NK-92 (cell line): ENCODE results near the gene CALB2.
"Not testable (repeated sequence)": the region's sequence is repeated elsewhere in the genome, so short reads cannot be mapped to it uniquely, and the experiment has no call there.

Source experiments
- DNase-seq: peaks from one replicate; lab custom pipeline; 2025; ENCODE audit not compliant: unreplicated experiment; lab: John Stamatoyannopoulos, UW

The CALB2 gene

GRCh38 chr16:71358464-71358998 is at the start of gene CALB2:
Gene CALB2 (plus strand): TSS chr16:71358723. CDS start chr16:71358793, 70 bp downstream.
- no peak for DNase-seq

GRCh38 chr16:71311553-71312158 is 46.9 kb upstream of the CALB2 start:
- DNase-seq: no peak

GRCh38 chr16:71313591-71313990 is 44.9 kb upstream of the CALB2 start:
- not testable (repeated sequence) for DNase-seq

- DNase-seq: no peak
Observed at GRCh38 chr16:71315269-71315668, 43.3 kb upstream of the CALB2 start.

- DNase-seq: no peak
Observed at GRCh38 chr16:71319999-71320398, 38.5 kb upstream of the CALB2 start.

GRCh38 chr16:71327720-71328119 is 30.8 kb upstream of the CALB2 start:
- DNase-seq: no peak

GRCh38 chr16:71328151-71328550 is 30.4 kb upstream of the CALB2 start:
- DNase-seq: no peak

GRCh38 chr16:71337631-71338030 is 20.9 kb upstream of the CALB2 start:
- no peak for DNase-seq

- DNase-seq: no peak
Observed at GRCh38 chr16:71338193-71338592, 20.3 kb upstream of the CALB2 start.

GRCh38 chr16:71338632-71339031 is 19.9 kb upstream of the CALB2 start:
- DNase-seq: no peak

- no peak for DNase-seq
Observed at GRCh38 chr16:71339236-71340171, 19.0 kb upstream of the CALB2 start.

- DNase-seq: no peak
Observed at GRCh38 chr16:71340406-71340805, 18.1 kb upstream of the CALB2 start.

GRCh38 chr16:71341881-71342280 is 16.6 kb upstream of the CALB2 start:
- no peak for DNase-seq

GRCh38 chr16:71343078-71343477 is 15.4 kb upstream of the CALB2 start:
- no peak for DNase-seq

- DNase-seq: no peak
Observed at GRCh38 chr16:71344315-71344905, 14.1 kb upstream of the CALB2 start.

GRCh38 chr16:71345031-71345430 is 13.5 kb upstream of the CALB2 start:
- no peak for DNase-seq

- DNase-seq: no peak
Observed at GRCh38 chr16:71347146-71347545, 11.4 kb upstream of the CALB2 start.

GRCh38 chr16:71348262-71349085 is 10.0 kb upstream of the CALB2 start:
- no peak for DNase-seq

- DNase-seq: no peak
Observed at GRCh38 chr16:71350821-71351557, 7.5 kb upstream of the CALB2 start.

GRCh38 chr16:71351558-71351901 is 7.0 kb upstream of the CALB2 start:
- no peak for DNase-seq
